Measurements from ENCODE around the gene SLC35E1. TPM values are rescaled to one million over a fixed set of nuclear protein-coding genes. Genes with fewer than 3 reads are reported as not detected.

Gene SLC35E1
- total and polyA plus RNA-seq, 2 donors from 2014 or later = 19.8 to 47.1 TPM

DNA sequence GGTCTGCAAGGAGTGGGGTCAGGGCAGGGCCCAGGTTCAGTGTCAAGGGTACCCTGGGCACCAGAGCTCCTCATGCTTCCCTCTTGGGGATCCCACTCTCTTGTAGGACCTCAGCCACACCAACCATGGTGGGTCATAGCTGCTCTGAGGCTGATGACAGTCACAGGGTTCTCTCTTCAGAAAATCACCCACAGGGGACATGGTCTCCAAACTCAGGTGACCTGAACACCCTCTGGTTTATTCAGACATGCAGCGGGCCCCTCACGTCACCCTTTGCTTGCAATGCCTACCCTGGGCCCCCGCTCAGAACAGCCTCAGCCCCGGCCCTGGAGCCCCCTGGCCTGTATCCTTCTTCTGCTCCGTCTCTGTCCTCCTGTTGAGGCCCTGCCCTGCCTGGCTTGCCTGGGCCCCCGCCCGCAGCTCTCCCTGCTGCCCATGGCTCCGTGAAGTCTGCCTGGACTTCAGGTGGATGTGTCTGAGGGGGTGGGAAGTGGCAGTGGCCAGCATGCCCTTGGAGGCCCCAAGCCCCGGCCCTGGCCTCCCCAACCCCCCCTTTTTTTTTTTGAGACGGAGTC, 50.4 kb downstream of the SLC35E1 start:
- no peak for FAIRE-seq

DNA sequence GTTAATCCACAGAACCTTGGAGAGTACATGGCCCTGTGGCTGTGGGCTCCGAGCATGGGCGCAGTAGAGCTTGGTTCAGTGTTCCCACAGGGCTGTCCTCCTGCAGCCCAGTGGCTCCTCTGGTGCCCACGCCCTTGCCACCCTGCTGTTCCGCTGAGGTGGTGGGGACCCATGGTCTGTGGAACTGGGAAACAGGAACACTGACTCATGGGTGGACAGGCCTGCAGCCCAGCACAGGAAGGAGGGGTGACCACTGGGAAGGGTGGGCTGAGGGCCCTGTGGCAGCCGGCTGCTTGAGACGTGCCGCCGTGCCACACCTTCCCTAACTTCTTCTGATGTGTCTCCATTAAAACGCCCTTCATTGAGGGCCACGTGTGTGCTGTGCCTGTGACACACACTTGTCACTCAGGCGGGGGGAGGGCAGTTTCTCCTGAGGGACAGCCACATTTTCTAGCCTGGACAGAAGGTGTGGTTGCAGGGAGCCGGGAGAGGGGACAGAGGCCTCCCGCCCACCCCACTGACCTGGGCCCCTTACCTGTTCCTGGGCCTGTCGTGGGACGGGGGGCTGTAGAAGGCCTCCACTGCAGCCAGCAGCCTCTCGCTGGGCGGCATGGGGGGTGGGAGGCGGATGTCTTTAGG, 51.1 kb downstream of the SLC35E1 start:
- FAIRE-seq (no peak), DNase-seq (no peak)
- Histone ChIP-seq H3K27ac (ENCODE audit: low read depth in 2 of 2, low read length in 2 of 2) (no peak overlapping the region), H3K27me3 (ENCODE audit: control insufficient read depth, insufficient read depth, low read length) (no peaks in the 10 kb centered on the region), H3K4me1 (ENCODE audit: control insufficient read depth in 2 of 3, insufficient read depth in 2 of 3, low read depth in 1 of 3, low read length in 3 of 3) (peaks cover 0 to 6% (median 0%) of the 10 kb centered on the region in 3 donors), H3K9me3 (ENCODE audit: control insufficient read depth in 2 of 3, insufficient read depth in 1 of 3, low read length in 3 of 3) (no peaks in the 10 kb centered on the region), H3K36me3 (ENCODE audit: control insufficient read depth in 2 of 3, insufficient read depth in 3 of 3, low read length in 3 of 3) (peaks cover 5 to 64% (median 27%) of the 10 kb centered on the region in 3 donors), H3K4me3 (ENCODE audit: low read length in 3 of 3) (no peak overlapping the region), H3K9ac (ENCODE audit: low read length in 3 of 3) (no peak overlapping the region)
- intact Hi-C loops (cut with DNase I) = no loop called here
- TF ChIP-seq, protein P1, sequence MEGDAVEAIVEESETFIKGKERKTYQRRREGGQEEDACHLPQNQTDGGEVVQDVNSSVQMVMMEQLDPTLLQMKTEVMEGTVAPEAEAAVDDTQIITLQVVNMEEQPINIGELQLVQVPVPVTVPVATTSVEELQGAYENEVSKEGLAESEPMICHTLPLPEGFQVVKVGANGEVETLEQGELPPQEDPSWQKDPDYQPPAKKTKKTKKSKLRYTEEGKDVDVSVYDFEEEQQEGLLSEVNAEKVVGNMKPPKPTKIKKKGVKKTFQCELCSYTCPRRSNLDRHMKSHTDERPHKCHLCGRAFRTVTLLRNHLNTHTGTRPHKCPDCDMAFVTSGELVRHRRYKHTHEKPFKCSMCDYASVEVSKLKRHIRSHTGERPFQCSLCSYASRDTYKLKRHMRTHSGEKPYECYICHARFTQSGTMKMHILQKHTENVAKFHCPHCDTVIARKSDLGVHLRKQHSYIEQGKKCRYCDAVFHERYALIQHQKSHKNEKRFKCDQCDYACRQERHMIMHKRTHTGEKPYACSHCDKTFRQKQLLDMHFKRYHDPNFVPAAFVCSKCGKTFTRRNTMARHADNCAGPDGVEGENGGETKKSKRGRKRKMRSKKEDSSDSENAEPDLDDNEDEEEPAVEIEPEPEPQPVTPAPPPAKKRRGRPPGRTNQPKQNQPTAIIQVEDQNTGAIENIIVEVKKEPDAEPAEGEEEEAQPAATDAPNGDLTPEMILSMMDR (IDR thresholded peaks at IDR 0.05; ENCODE audit: borderline replicate concordance, extremely low read depth, insufficient read depth) = no peak

More for the DNA sequence above, 50.4 kb downstream of the SLC35E1 start:
- Histone ChIP-seq H3K4me1 (ENCODE audit: control insufficient read depth in 2 of 3, insufficient read depth in 2 of 3, low read depth in 1 of 3, low read length in 3 of 3) (peaks cover 0 to 9% (median 3%) of the 10 kb centered on the region in 3 donors), H3K9me3 (ENCODE audit: control insufficient read depth in 2 of 3, insufficient read depth in 1 of 3, low read length in 3 of 3) (no peaks in the 10 kb centered on the region), H3K27me3 (ENCODE audit: control insufficient read depth, insufficient read depth, low read length) (no peaks in the 10 kb centered on the region), H3K9ac (ENCODE audit: low read length in 3 of 3) (no peak overlapping the region), H3K36me3 (ENCODE audit: control insufficient read depth in 2 of 3, insufficient read depth in 3 of 3, low read length in 3 of 3) (peaks cover 5 to 59% (median 26%) of the 10 kb centered on the region in 3 donors), H3K27ac (ENCODE audit: low read depth in 2 of 2, low read length in 2 of 2) (no peak overlapping the region), H3K4me3 (ENCODE audit: low read length in 3 of 3) (no peak overlapping the region)
- intact Hi-C loops (cut with DNase I) = no loop called here
- TF ChIP-seq, protein P1 (IDR thresholded peaks at IDR 0.05; ENCODE audit: borderline replicate concordance, extremely low read depth, insufficient read depth) = no peak
- DNase-seq = no peak

DNA sequence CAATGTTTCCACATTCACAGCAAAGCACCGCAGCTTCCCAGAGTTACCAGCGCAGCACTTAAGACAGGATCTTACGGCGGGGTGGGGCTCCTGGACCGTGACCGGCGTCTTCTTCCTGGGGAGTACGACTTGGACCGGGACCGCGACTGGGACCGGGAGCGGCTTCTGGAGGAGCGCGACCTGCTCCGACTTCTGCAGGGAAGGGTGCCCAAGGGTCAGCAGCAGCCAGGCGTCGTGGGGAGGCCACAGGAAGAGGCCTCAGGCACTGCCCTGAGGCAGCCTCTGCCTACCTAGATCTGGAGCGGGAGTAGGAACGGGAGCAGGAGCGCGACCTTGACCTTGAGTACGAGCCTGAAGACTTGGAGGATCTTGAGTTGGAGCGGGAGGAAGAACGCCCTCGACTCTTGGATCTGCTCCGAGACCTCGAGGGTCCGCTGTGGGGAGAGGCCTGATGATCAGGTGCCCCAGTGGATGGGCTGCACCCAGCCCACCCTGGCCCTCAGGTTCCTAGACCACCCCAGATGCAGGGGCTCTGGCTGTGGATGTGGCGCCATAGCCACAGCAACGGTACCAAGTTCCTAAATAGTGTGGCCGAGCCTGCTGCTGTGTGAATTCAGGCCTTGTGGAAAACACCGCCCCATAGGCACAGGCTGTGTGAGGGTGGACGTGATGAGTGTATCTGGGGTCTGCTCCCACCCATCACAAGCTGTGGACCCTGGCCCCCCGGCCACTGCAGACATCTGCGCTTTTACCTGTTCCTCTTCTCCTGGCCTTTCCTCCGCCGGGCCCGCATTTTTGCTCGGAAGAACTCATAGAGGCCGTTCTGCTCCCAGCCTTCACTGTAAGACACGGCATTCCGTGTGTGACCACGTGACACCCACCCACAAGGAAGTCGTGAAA, 51.9 kb downstream of the SLC35E1 start:
- Histone ChIP-seq H3K27ac (ENCODE audit: low read depth in 2 of 2, low read length in 2 of 2) (no peak overlapping the region), H3K36me3 (ENCODE audit: control insufficient read depth in 2 of 3, insufficient read depth in 3 of 3, low read length in 3 of 3) (peaks cover 5 to 62% (median 27%) of the 10 kb centered on the region in 3 donors), H3K9me3 (ENCODE audit: control insufficient read depth in 2 of 3, insufficient read depth in 1 of 3, low read length in 3 of 3) (no peaks in the 10 kb centered on the region), H3K4me1 (ENCODE audit: control insufficient read depth in 2 of 3, insufficient read depth in 2 of 3, low read depth in 1 of 3, low read length in 3 of 3) (peaks cover 0 to under 1% (median 0%) of the 10 kb centered on the region in 3 donors), H3K9ac (ENCODE audit: low read length in 3 of 3) (no peak overlapping the region), H3K4me3 (ENCODE audit: low read length in 3 of 3) (no peak overlapping the region), H3K27me3 (ENCODE audit: control insufficient read depth, insufficient read depth, low read length) (no peaks in the 10 kb centered on the region)
- intact Hi-C loops (cut with DNase I) = no loop called here
- DNase-seq = no peak
- no peak for FAIRE-seq
- TF ChIP-seq, protein P1 (IDR thresholded peaks at IDR 0.05; ENCODE audit: borderline replicate concordance, extremely low read depth, insufficient read depth) = no peak

All from kidney (tissue), 14 donors.